HG03108 (cell line): ENCODE results near the gene F7.
"Not testable (repeated sequence)": the region's sequence is repeated elsewhere in the genome, so short reads cannot be mapped to it uniquely, and the experiment has no call there.

ENCODE experiments used
- ATAC-seq: cut with Tn5 transposase; IDR thresholded peaks from one replicate; pipeline ENCODE4 v1.9.1; 2021; ENCODE audit warnings: moderate library complexity; ENCODE audit not compliant: unreplicated experiment

The F7 gene

GRCh38 chr13:113105032-113105920 lies at the start of gene F7:
Gene F7, plus strand, starts transcription at chr13:113105791. Its CDS starts 51 bp downstream, at chr13:113105842.
- ATAC-seq: no peak

GRCh38 chr13:113057084-113057483 lies 48.5 kb upstream of the F7 start:
- ATAC-seq: no peak

- not testable (repeated sequence) for ATAC-seq
Measured at GRCh38 chr13:113057559-113057958, 48.0 kb upstream of the F7 start.

GRCh38 chr13:113058129-113058987 lies 47.2 kb upstream of the F7 start:
- no peak for ATAC-seq

- ATAC-seq: no peak
Measured at GRCh38 chr13:113058988-113059850, 46.4 kb upstream of the F7 start.

GRCh38 chr13:113059891-113060290 lies 45.7 kb upstream of the F7 start:
- ATAC-seq: no peak

DNA sequence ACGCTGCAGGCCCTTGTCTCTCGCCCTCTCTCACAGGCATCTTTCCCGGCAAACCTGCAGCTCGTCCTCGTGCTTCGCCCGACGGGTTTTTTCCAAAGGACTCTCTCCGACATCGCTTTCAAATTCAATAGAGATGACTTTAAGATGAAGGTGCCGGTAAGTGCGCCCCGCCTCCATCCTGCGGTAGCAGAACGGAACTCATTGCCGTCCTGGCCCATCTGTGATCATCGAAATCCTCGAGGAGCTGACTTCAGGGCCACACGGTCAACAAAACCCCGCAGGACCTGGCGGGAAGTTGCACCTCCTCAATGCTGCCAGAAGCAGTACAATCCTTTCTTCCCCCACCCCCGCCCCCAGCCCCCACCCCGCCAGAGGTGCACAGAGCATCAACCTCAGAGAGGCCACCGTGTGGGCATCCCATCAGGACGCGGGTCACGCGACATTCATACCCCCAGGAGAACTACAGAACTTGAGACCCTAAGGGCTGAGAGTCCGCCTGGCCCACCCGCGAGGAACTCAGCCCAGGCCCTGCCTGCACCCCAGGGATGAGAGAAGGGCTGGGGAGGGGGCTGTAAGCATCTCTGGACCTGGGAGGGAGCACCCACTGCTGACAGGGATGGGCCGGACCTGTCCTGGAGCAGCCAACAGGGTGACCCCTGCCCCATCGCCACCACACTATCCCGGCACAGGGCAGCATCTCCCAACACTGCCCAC lies 44.9 kb upstream of the F7 start:
- ATAC-seq: no peak

- ATAC-seq: no peak
Measured at GRCh38 chr13:113061271-113061625, 44.3 kb upstream of the F7 start.

DNA sequence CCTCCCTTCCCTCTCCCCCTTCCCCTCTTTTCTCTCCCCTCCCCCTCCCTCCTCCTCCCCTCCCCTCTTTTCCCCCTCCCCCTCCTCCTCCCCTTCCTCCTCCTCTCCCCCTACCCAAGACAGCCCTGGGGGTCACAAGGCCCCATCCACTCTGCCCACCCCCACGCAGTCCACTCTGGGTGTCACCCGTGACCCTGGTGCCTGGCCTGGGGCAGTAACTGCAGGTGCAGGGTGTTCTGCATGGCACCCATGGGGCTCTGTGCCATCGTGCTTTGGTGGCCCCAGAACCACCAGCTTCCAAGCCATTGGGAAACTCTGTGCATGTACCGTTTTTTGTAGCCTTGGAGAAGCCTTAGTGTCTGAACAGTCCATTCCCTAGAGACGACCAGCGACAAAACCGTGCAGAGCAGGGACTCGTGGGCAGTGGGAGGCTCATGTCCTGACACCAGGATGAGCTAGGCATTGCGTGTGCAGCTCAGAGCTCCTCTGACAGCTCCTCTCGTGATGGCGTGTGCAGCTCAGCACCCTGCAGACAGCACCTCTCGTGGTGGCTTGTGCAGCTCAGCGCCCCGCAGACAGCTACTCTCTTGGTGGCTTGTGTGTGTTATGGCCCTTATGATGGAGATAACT lies 43.7 kb upstream of the F7 start:
- no peak for ATAC-seq

- no peak for ATAC-seq
Measured at GRCh38 chr13:113062691-113063090, 42.9 kb upstream of the F7 start.

DNA sequence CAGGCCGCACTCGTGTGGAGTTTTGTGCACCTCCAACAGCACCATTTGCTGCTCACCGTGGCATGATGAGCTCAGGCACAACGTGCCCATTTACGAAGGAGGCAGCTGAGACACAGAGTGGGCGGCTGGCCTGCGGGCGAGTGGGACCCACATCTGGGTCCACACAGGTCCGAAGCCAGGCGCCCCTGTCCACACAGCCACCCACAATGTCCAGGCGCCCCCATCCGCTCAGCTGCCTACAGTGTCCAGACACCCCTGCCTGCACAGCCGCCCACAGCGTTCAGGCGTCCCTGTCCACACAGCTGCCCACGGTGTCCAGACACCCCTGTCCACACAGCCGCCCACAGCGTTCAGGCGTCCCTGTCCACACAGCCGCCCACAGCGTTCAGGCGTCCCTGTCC lies 42.5 kb upstream of the F7 start:
- no peak for ATAC-seq

GRCh38 chr13:113064000-113064533 lies 41.5 kb upstream of the F7 start:
- ATAC-seq: no peak

- no peak for ATAC-seq
Measured at GRCh38 chr13:113064534-113065405, 40.8 kb upstream of the F7 start.

DNA sequence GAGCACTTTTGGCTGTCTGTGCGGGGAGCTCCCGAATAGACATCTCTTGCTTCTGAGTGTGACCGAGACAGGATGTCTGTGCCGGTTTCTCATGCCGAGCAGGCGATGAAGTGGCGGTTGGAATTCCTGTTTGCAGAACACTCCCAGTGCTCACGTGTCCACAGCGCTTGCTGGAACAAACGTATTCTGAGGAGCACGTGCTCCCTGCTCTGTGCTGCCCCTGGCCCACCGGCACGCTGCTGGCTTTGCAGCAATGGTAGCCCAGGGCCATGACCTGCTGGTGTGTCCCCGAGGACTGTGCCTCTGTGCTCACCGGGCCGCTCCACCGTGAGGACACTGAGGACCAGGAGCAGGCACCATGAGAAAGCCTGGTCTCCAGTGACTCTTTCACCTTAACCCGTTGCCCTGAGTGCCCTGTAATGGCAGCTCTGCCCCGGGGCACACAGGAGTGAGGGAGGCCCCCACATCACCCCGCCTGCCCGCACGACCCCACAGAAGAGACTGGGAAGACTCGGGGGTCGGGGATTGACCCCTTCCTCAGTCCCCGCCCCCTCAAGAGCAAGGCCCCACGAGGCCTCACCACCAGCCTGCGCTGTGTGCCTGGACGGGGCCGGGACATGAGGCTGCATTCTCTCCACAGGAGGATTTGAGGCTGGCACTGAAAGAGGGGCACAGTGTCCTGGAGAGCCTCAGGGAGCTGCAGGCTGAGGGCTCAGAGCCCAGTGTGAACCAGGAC lies 40.0 kb upstream of the F7 start:
- no peak for ATAC-seq

DNA sequence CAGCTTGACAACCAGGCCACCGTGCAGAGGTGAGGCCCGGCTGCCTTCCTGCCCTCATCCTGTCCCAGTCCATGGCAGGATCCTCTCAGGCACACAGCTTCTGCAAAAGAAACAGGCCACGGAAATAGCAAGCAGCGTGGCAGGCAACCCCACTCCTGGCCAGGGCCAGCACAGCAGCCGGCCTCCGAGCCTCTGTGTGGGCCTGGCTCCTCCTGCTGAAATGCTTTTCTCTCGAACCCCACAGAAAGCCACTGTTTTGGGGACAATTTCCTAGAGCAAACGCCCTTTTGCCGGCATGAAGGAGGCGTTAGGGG lies 39.5 kb upstream of the F7 start:
- no peak for ATAC-seq

- ATAC-seq: no peak
Measured at GRCh38 chr13:113066746-113067145, 38.8 kb upstream of the F7 start.

- ATAC-seq: no peak
Measured at GRCh38 chr13:113069861-113070805, 35.5 kb upstream of the F7 start.
